ENCODE data around the gene ITPR1.

Gene ITPR1

DNA sequence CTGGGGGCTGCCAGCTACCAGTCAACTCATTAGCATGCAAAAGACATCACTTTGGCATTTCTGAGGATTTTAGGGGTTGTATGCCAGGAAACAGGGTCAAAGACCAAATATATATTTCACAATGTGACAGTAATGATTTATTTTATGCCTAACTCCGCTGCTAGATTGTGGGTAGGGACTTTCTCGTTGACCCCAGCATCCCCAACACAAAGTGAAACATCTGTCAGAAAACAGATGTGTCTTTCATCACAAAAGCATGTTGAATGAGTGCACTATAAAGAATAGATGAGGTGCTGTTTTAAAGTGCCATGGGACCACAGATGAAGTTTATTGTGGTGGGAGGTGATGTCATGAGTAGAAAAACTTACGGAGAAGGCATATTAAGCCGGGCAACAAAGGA lies 59.7 kb downstream of the ITPR1 start:
- DNase-seq (ENCODE audit: low spot score in 2 of 2) = no peak
- ATAC-seq = no peak
- Mint-ChIP-seq H3K4me1 (peaks cover 18% of the 10 kb centered on the region), H3K27ac (no peak overlapping the region), H3K36me3 (no peaks in the 10 kb centered on the region), H3K9me3 (no peaks in the 10 kb centered on the region), H3K4me3 (no peak overlapping the region)

DNA sequence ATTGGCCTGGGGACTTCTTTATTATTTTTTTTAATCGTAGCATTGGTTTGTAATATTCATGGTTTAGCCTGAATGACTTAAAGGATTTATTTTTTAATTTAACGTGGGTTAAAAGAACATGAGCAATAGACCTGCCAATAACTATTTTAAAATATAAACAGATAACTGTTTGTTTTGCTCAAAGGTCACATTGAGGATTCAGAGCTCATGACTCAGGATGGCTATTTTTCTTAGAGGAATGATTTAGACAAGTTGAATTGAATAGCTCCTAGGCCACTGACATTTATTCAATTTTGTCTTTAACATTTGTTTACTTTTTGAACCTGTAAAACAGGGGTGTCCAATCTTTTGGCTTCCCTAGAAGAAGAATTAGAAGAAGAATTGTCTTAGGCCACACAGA lies 68.5 kb downstream of the ITPR1 start:
- Mint-ChIP-seq H3K27ac (no peak overlapping the region), H3K4me1 (peaks cover 7% of the 10 kb centered on the region), H3K4me3 (no peak overlapping the region), H3K36me3 (no peaks in the 10 kb centered on the region), H3K9me3 (peaks cover 4% of the 10 kb centered on the region)
- DNase-seq (ENCODE audit: low spot score in 2 of 2) (no peak), ATAC-seq (no peak)

DNA sequence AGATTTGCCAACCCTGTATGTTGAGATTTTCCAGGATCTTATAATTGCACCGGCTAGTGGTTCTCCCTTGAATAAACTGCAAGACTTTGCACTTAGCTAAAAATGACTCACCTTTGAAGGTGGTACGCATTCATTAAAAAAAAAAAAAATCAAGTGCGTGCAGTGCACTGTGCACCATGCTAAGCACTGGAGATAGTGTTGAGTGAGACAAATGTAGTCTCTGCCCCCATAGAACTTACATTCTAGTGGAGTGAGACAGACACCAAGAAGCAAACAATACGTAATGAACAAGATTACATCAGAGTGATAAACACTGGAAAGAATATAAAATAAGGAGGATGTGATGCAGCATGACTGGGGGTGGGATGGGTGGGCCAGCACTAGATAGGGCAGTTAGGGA lies 69.4 kb downstream of the ITPR1 start:
- H3K4me1 Mint-ChIP-seq = peaks cover 17% of the 10 kb centered on the region
- no peak overlapping the region for H3K27ac Mint-ChIP-seq
- peaks cover 4% of the 10 kb centered on the region for H3K9me3 Mint-ChIP-seq
- ATAC-seq (no peak), DNase-seq (ENCODE audit: low spot score in 2 of 2) (no peak)
- H3K36me3 Mint-ChIP-seq = no peaks in the 10 kb centered on the region
- H3K4me3 Mint-ChIP-seq = no peak overlapping the region

DNA sequence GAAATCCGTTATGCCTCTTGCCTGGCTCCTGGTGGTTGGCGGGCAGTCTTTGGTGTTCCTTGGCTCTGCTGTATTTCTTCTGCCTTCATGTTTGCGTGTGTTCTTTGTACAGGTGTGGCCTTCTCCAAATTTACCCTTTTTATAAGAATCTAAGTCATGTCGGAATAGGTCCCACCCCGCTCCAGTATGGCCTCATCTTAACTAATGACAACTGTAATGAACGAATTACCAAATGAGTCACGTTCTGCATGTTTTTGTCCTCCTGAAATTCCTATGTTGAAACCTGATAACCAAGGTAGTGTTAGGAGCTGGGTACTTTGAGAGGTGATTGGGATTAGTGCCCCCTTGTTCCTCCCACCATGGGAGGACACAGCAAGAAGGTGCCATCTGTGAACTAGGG lies 71.1 kb downstream of the ITPR1 start:
- H3K9me3 Mint-ChIP-seq = no peaks in the 10 kb centered on the region
- ATAC-seq (no peak), DNase-seq (ENCODE audit: low spot score in 2 of 2) (no peak)
- peaks cover 27% of the 10 kb centered on the region for H3K4me1 Mint-ChIP-seq
- H3K36me3 Mint-ChIP-seq = no peaks in the 10 kb centered on the region
- H3K4me3 Mint-ChIP-seq = no peak overlapping the region
- H3K27ac Mint-ChIP-seq = no peak overlapping the region

DNA sequence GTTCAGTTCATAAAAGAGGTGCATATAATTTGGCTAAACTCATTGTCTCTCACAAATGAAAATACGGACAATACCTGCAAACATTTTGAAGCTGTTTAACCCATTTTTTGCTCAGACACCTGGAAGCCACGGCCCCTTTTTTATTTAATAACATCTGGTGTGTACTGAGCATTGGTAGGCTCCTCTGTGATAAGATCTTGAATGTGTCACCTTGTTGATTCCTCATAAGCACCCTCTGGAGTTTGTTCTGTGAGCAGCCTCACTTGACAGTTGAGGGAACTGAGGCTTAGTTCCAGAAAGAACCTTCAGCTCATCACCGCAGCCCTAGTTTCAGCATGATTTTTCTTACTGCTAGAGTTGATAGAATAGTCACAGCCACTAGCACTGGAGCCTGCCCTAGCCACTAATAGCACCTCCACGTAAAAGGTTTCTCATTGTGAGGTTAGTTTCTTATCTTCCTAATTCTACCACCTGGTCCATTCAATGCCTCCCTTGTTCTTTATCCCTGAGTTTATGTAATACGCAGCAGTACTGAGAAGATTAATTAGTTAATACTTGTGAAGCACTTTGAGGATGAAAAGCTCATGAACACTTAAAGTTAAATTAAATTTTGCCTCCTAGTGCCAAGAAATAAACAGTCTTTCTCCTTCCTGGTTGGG lies 71.9 kb downstream of the ITPR1 start:
- Mint-ChIP-seq H3K4me3 (no peak overlapping the region), H3K36me3 (no peaks in the 10 kb centered on the region), H3K4me1 (peaks cover 27% of the 10 kb centered on the region), H3K27ac (no peak overlapping the region), H3K9me3 (no peaks in the 10 kb centered on the region)
- ATAC-seq (no peak), DNase-seq (ENCODE audit: low spot score in 2 of 2) (no peak)

DNA sequence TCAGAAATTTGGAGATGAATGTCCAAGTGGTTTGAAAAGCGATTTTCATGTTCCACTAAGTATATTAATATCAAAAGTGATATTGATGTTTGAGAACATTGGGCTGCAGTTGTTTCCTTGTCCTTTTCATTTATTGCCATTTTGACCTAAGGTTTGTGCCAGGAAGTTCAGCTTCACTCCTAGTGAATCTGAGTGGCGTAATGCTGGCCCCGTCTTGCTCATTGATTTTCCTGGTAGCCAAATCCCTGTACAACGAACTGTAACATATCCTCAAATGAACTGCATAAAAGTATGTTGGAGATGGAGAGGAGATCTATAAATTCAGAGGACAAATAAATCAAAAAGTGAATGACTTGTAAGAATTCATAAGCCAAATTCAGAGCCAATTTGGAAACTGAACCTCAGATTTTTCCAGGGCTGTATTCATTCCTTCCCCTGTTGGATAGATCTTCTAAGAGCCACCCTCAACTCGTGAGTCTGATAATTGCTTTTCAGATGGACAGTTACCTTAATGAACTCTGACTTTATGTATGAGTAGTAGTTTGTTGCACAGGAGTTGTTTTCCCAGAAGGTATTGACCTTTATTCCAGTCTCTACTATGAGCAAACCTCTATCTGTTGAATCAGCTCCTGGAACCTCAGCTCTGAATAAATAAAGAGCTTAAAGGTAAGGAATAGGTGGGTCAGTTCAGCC lies 72.8 kb downstream of the ITPR1 start:
- Mint-ChIP-seq H3K4me1 (peaks cover 30% of the 10 kb centered on the region), H3K9me3 (no peaks in the 10 kb centered on the region), H3K27ac (no peak overlapping the region), H3K36me3 (no peaks in the 10 kb centered on the region), H3K4me3 (no peak overlapping the region)
- no peak for DNase-seq (ENCODE audit: low spot score in 2 of 2)
- ATAC-seq = no peak

DNA sequence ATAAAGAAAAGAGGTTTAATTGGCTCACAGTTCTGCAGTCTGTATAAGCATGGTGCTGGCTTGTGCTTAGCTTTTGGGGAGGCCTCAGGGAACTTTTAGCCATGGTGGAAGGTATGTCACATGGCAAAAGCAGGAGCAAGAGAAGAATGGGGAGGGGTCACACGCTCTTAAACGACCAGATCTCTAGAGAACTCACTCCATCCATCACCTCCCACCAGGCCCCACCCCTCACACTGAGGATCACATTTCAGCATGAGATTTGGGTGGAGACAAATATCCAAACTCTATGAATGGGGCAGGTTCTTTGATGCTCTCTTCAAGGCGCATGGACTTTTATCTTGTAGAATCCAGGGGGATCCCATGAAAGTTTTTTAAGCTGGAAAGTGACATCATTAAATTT lies 75.7 kb downstream of the ITPR1 start:
- H3K4me1 Mint-ChIP-seq = peaks cover 43% of the 10 kb centered on the region
- no peaks in the 10 kb centered on the region for H3K9me3 Mint-ChIP-seq
- H3K36me3 Mint-ChIP-seq = no peaks in the 10 kb centered on the region
- DNase-seq (ENCODE audit: low spot score in 2 of 2) (no peak), ATAC-seq (no peak)
- H3K4me3 Mint-ChIP-seq = no peak overlapping the region
- H3K27ac Mint-ChIP-seq = no peak overlapping the region

DNA sequence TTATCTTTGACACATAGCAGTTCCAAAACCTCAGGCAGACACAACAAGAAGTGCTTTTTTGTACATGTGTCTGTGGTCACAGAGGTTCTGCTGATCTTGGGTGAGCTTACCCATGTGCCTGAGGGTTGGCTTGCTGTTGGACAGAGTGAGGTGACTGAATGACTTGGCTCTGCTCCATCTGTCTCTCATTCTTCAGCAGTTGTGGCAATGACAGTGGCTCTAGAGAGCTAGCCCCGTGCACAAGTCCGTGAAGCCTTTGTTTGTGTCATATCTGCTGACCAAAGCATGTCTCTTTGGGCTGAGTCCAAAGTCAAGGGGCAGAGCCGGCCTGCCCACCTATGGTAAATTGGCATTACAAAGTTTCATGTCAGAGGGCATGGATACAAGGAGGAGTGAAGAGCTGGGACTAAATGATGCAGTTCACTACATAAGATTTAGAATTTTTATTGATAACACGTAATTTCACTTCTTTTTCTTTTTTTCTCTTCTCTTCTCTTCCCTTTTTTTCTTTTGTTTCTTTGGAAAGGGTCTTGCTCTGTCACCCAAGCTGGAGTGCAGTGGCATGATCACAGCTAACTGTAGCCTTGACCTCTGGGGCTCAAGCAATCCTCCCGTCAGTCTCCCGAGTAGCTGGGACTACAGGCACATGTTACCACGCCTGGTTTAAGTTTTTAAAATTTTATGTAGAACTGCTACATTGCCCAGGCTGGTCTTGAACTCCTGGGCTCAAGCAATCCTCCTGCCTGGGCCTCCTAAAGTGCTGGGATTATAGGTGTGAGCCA lies 77.9 kb downstream of the ITPR1 start:
- Mint-ChIP-seq H3K36me3 (no peaks in the 10 kb centered on the region), H3K4me1 (peaks cover 39% of the 10 kb centered on the region), H3K4me3 (no peak overlapping the region), H3K27ac (no peak overlapping the region), H3K9me3 (no peaks in the 10 kb centered on the region)
- DNase-seq (ENCODE audit: low spot score in 2 of 2) (no peak), ATAC-seq (peak; percentile 91)

DNA sequence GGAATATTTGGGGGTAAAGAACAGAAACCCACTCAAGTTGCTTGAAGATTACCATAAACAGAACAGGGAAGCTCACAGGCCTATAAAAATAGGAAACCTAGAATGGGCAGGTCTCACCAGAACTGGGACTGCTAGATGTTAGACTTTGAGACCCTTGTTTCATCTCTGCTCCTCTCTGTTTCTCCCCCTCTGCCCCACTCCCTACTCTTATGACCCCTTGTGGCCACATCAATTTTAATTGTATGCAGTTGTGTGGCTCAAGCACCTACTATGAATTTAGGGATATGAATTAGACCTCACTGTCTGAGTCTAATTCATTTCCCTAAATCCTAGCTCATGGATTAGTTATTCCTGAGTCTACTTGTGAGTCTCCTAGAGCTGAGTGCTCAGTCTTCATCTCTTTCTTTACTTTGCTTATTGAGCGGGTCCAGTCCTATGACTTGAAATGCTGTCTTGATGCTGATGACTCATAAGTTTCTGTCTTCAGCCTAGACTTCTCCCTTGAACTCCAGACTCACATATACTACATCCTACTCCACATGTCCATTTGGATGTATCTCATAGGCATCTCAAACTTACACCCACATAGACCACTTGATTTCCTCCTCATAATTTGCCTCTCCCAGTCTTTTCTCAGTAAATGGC lies 78.7 kb downstream of the ITPR1 start:
- ATAC-seq (peak; percentile 67), DNase-seq (ENCODE audit: low spot score in 2 of 2) (no peak)
- no peaks in the 10 kb centered on the region for H3K9me3 Mint-ChIP-seq
- H3K4me3 Mint-ChIP-seq = no peak overlapping the region
- H3K4me1 Mint-ChIP-seq = peaks cover 38% of the 10 kb centered on the region
- H3K27ac Mint-ChIP-seq = no peak overlapping the region
- H3K36me3 Mint-ChIP-seq = no peaks in the 10 kb centered on the region

DNA sequence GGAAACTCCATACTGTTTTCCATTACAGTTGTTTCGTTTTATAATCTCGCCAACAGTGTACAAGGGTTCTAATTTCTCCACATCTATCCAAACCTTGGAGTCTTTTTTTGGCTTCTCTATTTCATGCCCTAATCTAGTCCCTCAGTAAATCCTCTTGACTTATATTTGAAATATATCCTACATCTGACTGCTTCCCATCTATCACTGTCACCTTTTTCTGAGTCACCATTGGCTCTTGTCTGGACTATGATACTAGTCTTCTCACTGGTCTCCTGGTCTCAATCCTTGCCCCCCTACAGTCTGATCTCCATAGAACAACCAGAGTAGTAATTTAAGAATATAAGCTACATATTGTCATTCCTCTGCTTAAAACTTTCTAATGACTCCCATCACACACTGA lies 80.0 kb downstream of the ITPR1 start:
- Mint-ChIP-seq H3K27ac (no peak overlapping the region), H3K36me3 (no peaks in the 10 kb centered on the region)
- no peak for ATAC-seq

DNA sequence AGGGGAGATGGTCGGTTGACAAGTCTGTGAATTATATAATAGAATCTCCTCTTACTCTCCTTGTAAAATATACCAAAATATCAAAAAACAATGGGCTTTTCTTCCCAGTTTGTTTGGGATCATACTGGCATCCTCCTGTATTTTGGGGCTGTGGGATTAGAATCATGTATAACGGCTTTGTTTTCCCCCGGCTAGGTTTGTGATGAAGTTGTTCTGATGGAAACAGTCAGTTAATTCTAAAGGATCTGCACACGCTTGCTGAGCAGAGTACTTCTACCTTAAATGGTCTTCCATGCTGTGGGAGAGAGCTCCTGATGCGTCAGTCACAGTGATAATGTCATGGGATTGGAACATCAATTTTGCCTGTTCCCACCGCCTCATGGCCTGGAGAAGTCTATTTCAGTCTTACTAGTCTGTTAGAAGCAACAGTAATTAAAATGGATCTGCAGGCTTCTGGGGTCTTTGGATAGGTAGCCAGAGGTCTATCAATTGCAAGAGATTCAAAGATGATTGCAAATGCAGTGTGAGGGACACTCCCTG lies 81.3 kb downstream of the ITPR1 start:
- peaks cover 20% of the 10 kb centered on the region for H3K4me1 Mint-ChIP-seq
- H3K9me3 Mint-ChIP-seq = no peaks in the 10 kb centered on the region
- H3K36me3 Mint-ChIP-seq = no peaks in the 10 kb centered on the region
- no peak overlapping the region for H3K27ac Mint-ChIP-seq
- DNase-seq (ENCODE audit: low spot score in 2 of 2) (no peak), ATAC-seq (no peak)
- H3K4me3 Mint-ChIP-seq = no peak overlapping the region

More for the DNA sequence above, 80.0 kb downstream of the ITPR1 start:
- no peak overlapping the region for H3K4me3 Mint-ChIP-seq
- H3K9me3 Mint-ChIP-seq = no peaks in the 10 kb centered on the region
- H3K4me1 Mint-ChIP-seq = peaks cover 25% of the 10 kb centered on the region
- no peak for DNase-seq (ENCODE audit: low spot score in 2 of 2)

DNA sequence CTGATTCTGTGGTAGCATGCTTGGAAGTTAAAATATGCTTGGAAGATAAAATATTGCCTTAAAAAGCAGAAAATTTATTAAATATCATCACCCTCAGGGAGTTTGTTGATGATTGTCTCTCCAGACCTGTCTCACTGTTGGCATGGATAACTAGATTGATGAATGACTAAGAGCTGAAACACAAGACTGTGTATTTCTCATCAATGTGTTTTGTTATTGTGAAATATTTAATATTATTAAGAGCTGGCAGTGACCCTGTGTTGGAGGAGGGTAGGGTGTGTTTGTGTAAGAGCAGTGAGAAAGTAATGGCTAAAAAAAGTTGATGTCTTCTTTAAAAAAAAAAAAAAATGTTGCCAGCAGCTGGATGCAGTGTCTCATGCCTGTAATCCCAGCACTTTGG lies 82.2 kb downstream of the ITPR1 start:
- H3K9me3 Mint-ChIP-seq = no peaks in the 10 kb centered on the region
- peaks cover 20% of the 10 kb centered on the region for H3K4me1 Mint-ChIP-seq
- no peak for DNase-seq (ENCODE audit: low spot score in 2 of 2)
- H3K27ac Mint-ChIP-seq = no peak overlapping the region
- ATAC-seq = no peak
- no peaks in the 10 kb centered on the region for H3K36me3 Mint-ChIP-seq
- H3K4me3 Mint-ChIP-seq = no peak overlapping the region

DNA sequence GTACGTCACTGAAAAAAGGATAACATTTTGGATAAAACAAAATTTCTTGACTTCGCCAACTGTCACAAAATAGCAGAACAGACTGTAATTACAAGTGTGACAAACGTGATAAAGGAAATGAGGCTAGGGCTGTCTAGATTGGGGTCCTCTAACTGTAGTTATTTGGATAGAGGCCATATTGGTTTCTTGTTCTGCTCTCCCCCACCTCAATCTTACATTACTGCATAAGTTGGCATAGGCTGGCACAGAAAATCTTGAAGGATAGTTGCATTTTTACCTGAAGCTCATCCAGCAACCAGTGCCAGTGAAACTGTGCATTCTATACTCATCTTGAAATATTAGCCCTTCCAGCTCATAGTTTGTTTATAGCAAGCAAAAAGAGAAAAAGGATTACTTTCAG lies 84.6 kb downstream of the ITPR1 start:
- Mint-ChIP-seq H3K4me3 (no peak overlapping the region), H3K4me1 (peaks cover 20% of the 10 kb centered on the region), H3K36me3 (no peaks in the 10 kb centered on the region), H3K27ac (no peak overlapping the region), H3K9me3 (no peaks in the 10 kb centered on the region)
- DNase-seq (ENCODE audit: low spot score in 2 of 2) (no peak), ATAC-seq (no peak)

DNA sequence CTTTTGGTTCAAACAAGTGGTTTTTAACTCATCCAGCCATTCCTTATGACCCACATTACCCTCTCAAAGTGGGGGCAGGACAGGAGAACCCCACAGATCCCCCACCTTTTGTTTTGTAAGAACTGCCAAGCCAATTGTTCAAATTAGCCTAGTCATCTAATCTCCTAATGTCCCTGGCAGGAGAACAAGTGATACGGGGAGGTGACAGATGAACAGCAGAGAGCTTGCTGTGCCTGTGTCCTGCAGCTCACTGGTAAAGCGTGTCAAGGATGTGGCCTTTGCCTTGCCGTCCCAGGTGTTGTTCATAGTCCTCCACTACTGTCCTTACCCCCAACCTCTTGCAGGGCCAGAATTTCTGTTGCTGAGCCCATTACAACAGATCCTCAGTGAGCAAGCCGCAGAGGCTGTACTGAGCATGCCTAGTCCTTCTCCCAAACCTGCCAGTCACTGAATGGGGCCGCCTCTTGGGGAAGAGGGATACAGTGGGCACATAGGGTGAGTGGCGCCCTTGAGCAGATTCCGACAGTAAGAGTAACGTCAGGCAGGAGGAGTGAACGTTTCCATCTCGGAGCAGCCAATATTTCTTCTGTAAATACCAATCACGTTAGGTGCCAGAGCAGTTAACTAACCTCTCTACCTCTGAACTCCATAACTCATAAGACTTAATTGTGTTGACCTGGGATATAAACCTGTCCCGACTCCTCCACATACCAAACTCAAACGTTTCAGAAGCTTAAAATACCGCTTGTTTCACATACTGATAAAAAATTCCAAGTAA lies 87.4 kb downstream of the ITPR1 start:
- no peak overlapping the region for H3K4me3 Mint-ChIP-seq
- H3K27ac Mint-ChIP-seq = no peak overlapping the region
- H3K4me1 Mint-ChIP-seq = peaks cover 44% of the 10 kb centered on the region
- ATAC-seq (no peak), DNase-seq (ENCODE audit: low spot score in 2 of 2) (no peak)
- no peaks in the 10 kb centered on the region for H3K9me3 Mint-ChIP-seq
- H3K36me3 Mint-ChIP-seq = no peaks in the 10 kb centered on the region

DNA sequence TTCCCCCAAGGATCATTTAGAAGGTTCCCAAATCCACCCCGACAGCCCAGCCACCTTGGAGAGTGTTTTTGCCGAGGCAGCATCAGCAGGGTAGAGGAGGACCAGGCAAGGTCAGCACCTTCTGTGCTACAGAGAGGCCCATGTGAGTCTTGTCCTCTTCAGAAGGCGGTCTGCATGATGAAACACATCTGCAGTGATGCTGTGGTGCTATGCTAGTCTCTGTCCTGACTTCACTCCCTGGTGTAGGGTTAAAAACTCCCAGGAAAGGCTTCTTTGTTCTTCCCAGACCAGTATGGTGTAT lies 87.9 kb downstream of the ITPR1 start:
- Mint-ChIP-seq H3K9me3 (no peaks in the 10 kb centered on the region), H3K4me1 (peaks cover 48% of the 10 kb centered on the region), H3K36me3 (no peaks in the 10 kb centered on the region), H3K4me3 (no peak overlapping the region), H3K27ac (no peak overlapping the region)
- ATAC-seq = no peak
- no peak for DNase-seq (ENCODE audit: low spot score in 2 of 2)
